Measurements from ENCODE around the gene GRIA2. TPM values are rescaled to one million over a fixed set of nuclear protein-coding genes. Genes with fewer than 3 reads are reported as not detected.

GRIA2 gene
- polyA plus RNA-seq = 649 and 854 TPM in 2 replicates

GRCh38 chr4:157220371-157220881 is at the start of gene GRIA2:
TSS of gene GRIA2 (plus strand) at chr4:157220728. CDS start at chr4:157221043, 315 bp downstream.

Other genes starting within 250 kb of the GRIA2 start
- gene PDGFC, start 248.9 kb upstream of the GRIA2 start, polyA plus RNA-seq = 3.6 and 7.3 TPM in 2 replicates
- 193 and 222 TPM in 2 replicates for gene GLRB, start 144.6 kb upstream of the GRIA2 start, polyA plus RNA-seq